CMK (cell line): ENCODE data around the gene PDCD5.
"Not testable (repeated sequence)": the region's sequence is repeated elsewhere in the genome, so short reads cannot be mapped to it uniquely, and the experiment has no call there.

Experiments
- DNase-seq: peaks from one replicate; pipeline ENCODE4 v3.0.0-alpha.2; 2010; ENCODE audit warnings: low read depth

PDCD5 gene

DNA sequence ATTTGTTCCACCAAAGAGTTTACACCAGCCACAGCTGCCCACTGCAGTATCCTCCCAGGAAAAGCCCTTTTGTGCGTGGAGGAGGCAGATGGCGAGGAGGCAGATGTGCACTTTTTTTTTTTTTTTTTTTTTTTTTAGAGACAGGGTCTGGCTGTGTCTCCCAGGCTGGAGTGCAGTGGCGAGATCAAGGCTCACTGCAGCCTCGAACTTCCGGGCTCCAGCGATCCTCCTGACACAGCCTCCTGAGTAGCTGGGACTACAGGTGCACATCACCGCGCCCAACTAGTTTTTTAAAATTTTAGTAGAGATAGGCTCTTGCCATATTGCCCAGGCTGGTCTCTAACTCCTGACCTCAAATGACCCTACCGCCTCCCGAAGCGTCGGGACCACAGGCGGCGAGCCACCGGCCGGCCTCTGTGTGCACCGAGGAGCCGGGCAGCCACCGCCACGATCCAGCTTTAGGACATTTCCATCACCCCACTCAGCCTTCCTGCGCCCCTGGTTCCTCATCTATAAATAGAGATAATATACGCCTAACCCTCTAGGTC, 563 bp upstream of the PDCD5 start:
- no peak for DNase-seq

DNA sequence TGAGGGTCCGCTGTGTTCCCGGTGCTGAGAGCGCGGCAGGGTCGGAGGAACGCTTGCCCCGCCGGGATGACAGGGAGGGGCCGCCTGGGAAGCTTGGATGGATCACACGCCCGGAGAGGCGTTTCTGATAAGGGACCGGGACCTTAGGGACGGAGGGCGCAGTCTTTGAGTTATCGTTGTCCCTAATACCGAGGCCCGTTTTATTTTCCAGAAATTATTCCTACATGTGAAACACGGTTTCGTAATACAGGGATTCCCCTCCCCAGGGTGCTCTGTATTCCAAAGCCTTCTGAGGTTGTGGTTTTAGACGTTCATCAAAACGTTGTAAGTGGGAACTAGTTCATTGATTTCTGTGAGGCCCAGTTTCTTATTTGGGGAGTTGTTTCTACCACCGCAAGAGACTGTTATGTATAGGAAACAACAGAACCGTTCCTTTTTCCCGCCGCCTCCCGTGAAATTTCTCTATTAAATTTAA, 752 bp downstream of the PDCD5 start:
- no peak for DNase-seq

DNA sequence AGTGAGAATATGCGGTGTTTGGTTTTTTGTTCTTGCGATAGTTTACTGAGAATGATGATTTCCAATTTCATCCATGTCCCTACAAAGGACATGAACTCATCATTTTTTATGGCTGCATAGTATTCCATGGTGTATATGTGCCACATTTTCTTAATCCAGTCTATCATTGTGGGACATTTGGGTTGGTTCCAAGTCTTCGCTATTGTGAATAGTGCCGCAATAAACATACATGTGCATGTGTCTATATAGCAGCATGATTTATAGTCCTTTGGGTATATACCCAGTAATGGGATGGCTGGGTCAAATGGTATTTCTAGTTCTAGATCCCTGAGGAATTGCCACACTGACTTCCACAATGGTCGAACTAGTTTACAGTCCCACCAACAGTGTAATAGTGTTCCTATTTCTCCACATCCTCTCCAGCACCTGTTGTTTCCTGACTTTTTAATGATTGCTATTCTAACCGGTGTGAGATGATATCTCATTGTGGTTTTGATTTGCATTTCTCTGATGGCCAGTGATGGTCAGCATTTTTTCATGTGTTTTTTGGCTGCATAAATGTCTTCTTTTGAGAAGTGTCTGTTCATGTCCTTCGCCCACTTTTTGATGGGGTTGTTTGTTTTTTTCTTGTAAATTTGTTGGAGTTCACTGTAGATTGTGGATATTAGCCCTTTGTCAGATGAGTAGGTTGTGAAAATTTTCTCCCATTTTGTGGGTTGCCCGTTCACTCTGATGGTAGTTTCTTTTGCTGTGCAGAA, 6.9 kb downstream of the PDCD5 start:
- DNase-seq, result not testable (repeated sequence)

DNA sequence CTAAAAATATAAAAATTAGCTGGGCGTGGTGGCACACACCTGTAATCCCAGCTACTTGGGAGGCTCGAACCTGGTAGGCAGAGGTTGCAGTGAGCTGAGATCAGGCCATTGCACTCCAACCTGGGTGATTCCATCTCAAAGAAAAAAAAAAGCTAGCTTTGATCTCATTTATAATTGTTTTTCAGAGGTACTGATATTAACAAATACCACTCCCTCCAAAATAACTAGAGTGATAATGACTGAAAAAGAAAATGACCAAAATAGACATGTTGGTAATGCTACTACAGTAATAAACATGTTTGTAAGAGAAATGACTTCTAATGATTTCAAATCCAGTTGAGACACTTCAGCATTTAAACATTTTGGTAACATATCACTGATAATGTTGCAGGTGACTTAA, 13.0 kb downstream of the PDCD5 start:
- no peak for DNase-seq

DNA sequence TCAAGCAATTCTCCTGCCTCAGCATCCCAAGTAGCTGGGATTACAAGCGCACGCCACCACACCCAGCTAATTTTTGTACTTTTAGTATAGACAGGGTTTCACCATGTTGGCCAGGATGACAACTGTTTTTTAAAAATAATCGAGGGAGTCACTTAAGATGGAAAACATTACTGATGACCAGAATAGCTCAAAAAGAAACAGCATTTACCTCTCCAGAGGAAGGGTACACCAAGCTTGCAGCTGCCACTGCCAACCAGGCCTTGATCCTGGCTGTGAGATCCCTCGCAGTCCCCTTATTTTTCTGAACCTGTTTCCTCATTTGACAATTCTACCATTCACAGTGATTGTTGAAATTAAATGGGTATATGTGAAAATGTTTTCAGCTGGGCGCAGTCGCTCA, 14.5 kb downstream of the PDCD5 start:
- no peak for DNase-seq

DNA sequence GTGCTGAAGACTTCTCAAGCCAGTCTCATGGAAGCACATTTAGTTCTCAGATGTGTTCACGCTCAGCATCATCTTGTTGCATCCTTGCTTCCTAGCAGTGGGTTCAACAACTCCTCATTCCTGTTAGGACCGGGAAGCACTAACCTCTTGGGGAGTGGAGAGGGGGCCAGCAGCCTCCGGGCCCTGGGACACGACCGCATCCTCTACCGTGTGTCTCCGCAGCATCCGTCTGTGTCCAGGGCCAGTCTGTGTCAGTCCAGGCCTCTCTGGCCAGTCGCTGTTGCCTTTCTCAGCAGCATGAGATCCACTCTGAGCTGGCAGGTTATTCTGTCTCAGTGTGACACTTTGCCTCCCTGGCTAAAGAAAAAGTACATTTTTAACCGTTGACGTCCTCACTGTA, 17.0 kb downstream of the PDCD5 start:
- no peak for DNase-seq

DNA sequence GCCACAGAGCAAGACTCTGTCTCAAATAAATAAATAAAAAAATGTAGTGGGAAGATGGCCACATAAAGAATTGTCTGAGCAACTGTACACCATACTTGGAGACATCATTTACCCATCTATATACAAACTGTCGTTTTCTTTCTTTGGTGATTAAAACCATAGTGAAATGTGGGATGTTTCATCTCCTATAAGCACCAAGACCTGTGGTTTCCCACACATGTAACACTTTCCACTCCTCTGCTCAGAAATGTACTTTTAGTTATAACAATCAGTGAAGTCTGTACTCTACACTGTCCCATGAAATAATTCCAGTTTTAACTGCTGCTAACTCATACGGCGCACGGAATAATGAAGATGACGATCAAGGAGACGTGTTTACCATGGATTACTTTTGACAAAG, 18.3 kb downstream of the PDCD5 start:
- no peak for DNase-seq

DNA sequence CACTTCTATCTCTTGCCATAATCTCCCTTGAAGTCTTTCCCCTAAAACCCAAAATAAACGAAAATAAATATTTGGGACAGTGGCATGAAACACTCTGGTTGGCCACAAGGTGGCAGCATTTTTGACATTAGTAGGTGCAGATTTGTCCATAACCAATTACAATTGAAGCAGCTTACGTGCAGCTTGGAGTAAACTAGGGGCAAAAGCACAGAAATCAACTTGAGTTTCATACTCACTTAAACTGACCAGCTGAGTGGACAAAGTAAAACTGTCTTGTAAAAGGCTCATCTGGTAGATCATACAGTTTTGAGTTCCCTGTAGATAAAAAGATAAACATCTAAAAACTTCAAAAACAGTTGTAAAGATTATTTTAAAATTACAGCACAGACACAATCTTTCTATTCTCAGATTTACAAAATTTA, 18.8 kb downstream of the PDCD5 start:
- DNase-seq, result no peak

DNA sequence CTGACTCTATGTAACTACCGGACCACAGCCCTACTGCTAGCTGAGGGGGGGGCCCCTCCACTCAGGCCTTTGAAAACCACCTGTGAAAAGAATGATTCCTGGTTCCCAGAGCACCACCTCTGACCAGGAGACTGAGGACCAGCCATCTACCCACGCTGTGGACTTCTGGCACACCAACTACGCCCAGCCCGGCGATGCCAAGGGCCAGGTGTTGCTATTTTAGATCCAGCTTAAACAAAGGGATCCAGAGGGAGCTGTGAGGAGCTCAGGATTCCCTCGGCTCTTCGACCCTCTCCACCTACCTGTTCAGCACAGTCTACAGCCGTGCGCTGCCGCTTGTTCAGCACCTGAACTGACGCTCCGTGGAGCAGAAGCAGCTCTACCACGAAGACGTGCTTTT, 23.0 kb downstream of the PDCD5 start:
- DNase-seq, result no peak

DNA sequence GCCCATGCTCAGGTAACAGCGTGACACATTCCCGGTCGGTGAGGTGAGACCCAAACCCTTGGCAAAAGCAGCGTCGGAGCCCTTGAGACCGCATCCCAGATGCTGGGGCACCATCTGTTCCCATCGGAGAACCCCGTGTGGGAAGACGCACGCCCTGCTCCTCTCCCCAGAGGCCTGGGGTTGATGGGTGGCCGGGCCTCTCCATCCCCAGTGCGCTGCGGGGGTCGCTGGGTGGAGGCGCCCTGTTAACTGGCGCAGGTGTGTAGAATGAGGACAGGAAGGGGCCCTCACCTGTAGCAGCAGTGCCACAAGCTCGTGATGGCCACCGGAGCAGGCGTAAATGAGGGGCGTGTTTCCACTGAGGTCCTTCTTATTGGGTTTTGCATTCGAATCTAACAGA, 24.6 kb downstream of the PDCD5 start:
- DNase-seq, result no peak

DNA sequence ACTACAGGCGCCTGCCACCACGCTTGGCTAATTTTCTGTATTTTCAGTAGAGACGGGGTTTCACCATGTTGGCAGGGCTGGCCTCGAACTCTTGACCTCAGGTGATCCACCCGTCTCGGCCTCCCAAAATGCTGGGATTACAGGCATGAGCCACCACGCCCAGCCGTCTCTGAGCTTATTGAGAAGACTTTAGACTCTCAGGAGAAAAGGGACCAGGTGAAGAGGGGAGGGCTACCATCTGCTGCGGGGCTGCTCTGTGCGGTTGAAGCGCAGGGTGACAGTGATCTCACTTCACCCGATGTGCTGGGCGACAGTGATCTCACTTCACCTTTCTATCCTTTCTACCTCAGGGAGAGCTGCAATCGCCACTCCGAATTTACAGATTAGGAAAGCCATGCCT, 25.3 kb downstream of the PDCD5 start:
- no peak for DNase-seq

DNA sequence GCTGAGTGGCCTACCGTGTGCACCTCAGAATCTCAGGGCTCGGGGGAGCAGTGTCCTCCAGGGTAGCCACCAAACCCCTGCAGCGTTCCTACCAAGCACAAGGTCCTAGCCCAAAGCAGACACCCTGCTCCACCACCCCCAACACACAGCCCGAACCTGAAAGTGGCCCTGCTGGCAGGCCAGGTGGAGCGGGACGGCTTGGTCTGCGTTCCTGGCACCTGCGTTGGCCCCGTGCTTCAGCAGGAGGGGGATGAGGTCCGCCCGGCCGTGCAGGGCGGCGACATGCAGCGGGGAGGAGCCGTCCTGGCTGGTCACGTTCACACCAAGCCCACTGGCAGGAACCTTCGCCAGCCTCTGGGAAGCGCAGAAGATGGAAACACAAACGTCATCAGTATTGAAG, 26.5 kb downstream of the PDCD5 start:
- DNase-seq, result no peak

DNA sequence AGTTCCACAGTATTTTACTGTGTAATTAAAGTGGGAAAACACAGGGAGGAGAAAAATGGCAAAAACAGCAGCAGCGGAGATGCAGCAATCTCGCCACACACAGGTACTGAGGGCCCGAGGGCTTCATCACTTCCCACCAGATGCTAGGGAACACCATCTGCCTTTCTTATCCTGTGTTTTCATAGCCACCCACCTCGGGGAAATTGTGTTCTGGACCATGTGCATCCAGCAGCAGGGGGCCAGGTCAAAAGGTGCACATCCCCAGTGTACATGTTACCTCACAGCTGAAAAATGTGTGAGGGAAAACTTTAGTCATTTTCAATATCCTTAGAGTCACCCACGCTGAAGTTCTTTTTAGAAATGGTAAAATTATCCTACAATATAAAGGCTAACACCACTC, 30.2 kb downstream of the PDCD5 start:
- DNase-seq, result no peak

DNA sequence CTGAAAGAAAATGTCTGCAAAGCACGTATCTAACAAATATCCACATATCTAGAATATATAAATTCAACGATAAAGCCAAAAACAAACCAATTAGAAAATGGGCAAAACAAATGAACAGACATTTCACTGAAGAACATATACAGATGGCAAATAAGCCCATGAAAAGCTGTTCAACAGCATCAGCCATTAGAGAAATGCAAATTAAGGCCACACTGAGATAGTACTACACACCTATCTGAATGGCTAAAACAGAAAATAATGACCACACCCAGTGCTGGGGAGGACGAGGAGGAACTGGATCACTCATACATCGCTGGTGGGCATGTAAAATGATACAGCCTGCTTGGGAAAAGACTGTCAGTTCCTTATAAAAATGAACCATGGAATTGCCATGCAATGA, 32.0 kb downstream of the PDCD5 start:
- DNase-seq, result no peak

DNA sequence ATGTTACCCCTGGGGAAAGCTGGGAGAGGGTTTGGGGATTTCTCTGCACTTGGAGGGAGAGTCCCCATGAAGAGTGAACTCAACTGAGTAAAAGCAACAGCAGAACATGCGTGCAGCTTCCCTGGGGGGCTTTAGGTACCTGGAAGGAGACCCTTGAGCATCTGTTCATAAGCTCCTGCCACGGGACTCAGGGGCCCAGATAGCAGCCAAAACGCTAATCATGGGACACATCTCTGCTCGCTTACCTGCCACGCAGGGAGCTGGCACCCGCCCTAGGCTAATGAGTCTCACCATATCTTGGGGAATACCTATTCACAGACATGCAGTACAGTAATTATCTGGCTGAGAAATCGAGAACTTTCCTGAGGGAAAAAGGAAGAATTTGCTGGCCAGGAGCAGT, 33.9 kb downstream of the PDCD5 start:
- no peak for DNase-seq

DNA sequence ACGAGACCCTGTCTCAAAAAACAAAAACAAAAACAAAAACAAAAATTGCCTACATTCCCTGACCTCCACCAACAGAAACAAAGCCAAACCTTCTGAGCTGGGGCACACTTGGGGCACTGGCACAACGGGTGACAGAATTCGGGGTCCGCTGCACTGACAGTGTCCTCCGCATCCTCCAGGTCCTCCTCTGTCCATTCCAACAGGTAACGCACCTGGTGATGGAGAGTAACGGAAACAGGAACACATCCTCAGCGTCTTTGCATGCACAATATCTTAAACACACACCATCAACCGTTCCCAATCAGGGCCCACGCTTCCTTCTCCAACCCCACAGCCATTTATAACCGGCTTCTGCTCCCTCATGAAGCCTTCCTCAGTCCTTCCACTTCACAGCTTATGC, 34.6 kb downstream of the PDCD5 start:
- DNase-seq, result no peak

DNA sequence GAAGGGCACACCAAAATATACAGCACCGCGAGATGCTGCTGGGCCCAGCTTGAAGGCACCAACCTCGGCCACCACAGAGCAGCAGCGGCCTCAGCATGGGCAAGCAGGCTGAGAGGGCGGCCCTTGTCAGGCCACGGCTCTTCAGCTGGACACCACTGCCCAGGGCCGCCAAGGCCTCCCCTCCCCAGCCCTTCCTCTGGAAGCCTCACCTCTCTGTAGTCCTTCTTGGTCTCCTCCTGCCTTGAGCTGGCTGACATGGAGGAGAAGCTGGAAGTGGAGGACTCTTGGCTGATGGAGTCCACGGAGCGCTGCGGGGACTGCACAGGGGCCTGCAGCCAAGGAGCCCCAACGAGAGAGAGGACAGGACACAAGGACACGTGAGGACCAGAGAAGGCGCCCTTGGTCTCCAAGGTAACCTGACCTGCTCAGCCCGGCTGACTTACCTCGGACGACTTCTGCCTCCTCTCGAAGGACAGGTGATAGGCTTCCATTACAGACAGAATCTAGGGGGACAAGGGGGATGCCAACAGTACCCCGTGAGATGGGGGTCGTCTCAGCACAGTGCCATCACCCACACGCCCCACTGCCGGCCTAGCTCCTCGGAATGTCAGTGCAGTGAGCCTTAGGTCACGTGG, 38.2 kb downstream of the PDCD5 start:
- no peak for DNase-seq

DNA sequence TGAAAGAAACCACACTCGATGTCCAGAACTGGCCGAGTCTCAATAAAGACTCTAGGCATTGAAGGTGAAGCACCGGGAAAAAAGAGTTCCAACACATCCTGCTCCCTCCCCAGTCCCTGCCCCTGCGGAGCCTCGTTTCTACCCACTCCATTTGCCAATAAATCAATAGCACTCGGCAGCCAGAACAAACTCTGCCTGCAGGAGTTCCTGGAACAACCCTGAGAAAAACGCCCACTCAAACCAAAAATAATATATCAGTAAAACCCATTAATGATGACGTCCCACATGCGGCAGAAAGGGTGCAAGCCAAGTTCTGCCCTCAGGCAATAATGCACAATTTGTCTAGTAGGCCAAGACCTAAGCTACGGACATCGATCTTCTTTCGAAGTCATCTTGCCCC, 41.0 kb downstream of the PDCD5 start:
- no peak for DNase-seq

DNA sequence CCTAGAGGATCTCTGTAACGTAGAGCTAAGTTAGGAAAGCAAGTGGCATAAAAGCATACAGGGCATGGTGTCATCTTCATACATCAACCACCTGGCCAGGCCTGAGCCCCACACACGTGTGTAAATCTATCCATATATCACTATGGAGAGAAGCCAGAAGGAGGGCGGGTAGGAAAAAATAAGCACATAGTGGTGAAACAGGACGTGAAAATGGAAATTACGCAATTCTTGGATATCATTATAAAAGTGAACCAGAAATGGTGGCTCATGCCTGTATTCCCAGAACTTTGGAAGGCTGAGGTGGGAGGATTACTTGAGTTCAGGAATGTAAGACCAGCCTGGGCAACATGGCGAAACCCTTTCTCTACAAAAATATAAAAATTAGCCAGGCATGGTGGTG, 43.4 kb downstream of the PDCD5 start:
- no peak for DNase-seq

DNA sequence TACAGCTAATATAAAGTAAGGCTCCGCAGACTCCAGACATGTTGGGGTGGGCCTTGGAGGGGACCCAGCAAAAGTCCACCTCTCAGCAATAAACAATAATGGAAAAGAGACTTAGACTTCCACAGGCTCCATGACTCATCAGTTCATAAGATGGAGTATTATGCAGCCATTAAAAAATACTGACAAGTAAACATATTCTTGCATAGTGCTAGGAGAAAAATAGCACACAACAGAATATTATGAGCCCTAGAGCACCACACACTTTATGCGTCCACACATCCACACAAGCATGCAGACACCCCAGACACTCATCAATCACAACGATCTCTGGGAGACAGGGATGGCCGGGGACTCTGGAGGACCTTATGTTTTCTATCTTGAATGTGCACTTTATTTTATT, 46.0 kb downstream of the PDCD5 start:
- DNase-seq, result no peak

DNA sequence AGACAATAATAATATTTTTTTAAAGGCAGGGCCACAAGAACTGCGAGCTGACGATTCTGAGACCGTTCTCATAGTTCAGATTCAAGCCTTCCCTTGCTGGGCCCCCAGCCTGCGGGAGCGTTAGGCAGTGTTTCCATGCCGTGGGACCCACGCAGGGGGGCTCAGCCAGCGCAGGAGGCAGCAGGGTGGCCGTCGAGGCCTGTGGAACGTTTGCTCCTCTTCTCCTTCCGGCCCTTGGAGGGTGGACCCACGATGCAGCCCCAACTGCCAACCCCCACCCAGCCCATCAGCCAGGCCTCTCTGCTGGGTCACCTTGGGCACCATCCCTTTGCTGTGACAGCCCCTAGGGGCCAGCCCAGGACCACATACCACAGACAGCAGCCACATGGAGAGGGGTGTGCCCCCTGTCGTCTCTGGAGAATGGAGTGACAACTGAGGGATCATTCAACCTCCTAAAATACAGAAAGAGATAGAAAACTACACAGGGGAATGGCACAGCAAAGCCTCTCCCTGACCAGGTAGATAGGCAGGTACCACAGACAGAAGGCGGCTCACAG, 46.8 kb downstream of the PDCD5 start:
- no peak for DNase-seq

DNA sequence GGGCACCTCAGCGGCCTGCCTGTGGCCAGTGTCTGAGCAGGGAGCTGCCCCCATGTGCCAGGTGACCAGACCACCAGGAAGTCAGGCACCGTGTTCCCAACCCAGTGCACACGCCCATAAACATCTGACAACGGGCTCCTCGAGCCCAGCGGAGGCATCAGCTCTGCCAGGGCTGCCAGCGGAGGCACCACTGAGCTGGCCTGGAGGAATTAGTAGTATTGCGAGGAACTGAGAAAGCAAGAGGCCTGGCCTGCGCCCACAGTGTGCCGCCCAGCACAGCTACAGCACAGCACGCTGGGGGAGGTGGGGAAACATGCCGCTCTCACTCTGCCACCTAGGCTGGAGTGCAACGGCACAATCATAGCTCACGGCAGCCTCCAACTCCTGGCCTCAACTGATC, 49.3 kb downstream of the PDCD5 start:
- DNase-seq, result no peak

DNA sequence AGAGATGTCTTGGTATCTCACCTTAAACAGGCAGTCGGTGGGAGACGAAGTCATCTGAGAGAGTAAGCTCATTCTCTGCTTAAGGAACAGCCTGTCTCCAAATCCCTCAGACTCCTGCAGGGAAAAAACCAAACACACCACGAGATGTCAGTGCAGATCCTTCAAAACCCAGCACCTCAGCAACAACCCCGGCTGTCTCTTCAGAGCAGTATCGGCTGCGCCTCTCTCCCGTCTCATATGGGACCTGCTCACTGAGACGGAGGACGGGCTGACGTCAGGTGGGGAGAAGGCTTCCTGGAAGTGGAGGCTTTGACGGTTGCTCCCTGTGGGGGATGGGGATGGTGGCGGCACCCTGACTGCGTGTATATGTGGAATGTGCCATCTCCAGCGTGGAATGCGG, 50.4 kb downstream of the PDCD5 start:
- no peak for DNase-seq
